Sigmoid colon (tissue), 7 donors: Measurements from ENCODE around the gene ZNF654. TPM values are rescaled to one million over a fixed set of nuclear protein-coding genes. Genes with fewer than 3 reads are reported as not detected.

Source experiments
- DNase-seq: peaks from one replicate; pipeline ENCODE4 v3.0.0-alpha.2; 2019
- H3K27ac ChIP-seq, 4 donors: fragments of 200-600 bp; sonication (generic); one replicate each; pipeline ENCODE4 v1.5.1; 2016 to 2019; ENCODE audit warnings: mild to moderate bottlenecking in 1 of 4
- H3K27me3 ChIP-seq, 3 donors: fragments of 200-600 bp; sonication (generic); one replicate each; pipeline ENCODE4 v1.5.1; 2019; ENCODE audit warnings: mild to moderate bottlenecking in 1 of 3
- H3K36me3 ChIP-seq, 4 donors: fragments of 200-600 bp; sonication (generic); one replicate each; pipeline ENCODE4 v1.5.1; 2016 to 2019
- H3K4me1 ChIP-seq, 4 donors: fragments of 200-600 bp; sonication (generic); one replicate each; pipeline ENCODE4 v1.5.1; 2017 to 2019
- H3K4me3 ChIP-seq, 4 donors: fragments of 200-600 bp; sonication (generic); one replicate each; pipeline ENCODE4 v1.5.1; 2017 to 2019; ENCODE audit warnings: mild to moderate bottlenecking in 2 of 4, moderate library complexity in 1 of 4
- H3K9me3 ChIP-seq, 4 donors: fragments of 200-600 bp in 3 of 4; sonication (generic) in 3 of 4; one replicate each; pipeline versions ENCODE4 v1.5.1 to v1.6.1; 2013 to 2019
- EP300 ChIP-seq, 4 donors: sonication (generic); formaldehyde crosslinking; IDR thresholded peaks; one replicate each; pipeline ENCODE4 v1.6.1; 2017; ENCODE audit warnings: antibody characterized with exemption in 4 of 4
- POLR2A ChIP-seq, 2 donors: fragments of 450-650 bp; IDR thresholded peaks; one replicate each; pipeline ENCODE4 v1.6.1; 2016; ENCODE audit warnings: antibody characterized with exemption in 2 of 2, mild to moderate bottlenecking in 2 of 2, moderate library complexity in 2 of 2
- POLR2AphosphoS5 ChIP-seq, 4 donors: sonication (generic); formaldehyde crosslinking; IDR thresholded peaks; one replicate each; pipeline ENCODE4 v1.6.1; 2017; ENCODE audit warnings: antibody characterized with exemption in 4 of 4
- WGBS, 2 donors: extraction: QIAGEN DNeasy Blood & Tissue Kit; methylation state at CpG; one replicate each; pipeline ENCODE4 v1.1.7; 2013; 5-methylcytosine and 5-hydroxymethylcytosine counted together
- intact Hi-C: fragments of 100-400 bp; cut with DNase I; formaldehyde crosslinking; loops from one replicate; pipeline ENCODE4 v1.15.1; 2023
- polyA plus RNA-seq, 3 donors: library from polyadenylated mRNA; stranded (reverse); fragments of 200-250 nt; gene quantifications; one replicate each; pipeline ENCODE4 v1.2.3, GENCODE V29; 2013
- total RNA-seq, 4 donors: library from RNA; depleted of rRNA; stranded (reverse); fragments of >200 nt; gene quantifications; one replicate each; pipeline ENCODE4 v1.1.0, GENCODE V29; 2016
- TF ChIP-seq, protein P1 (sequence below), 4 experiments: fragments of 450-650 bp in 3 of 4; fragments of 200-600 bp in 1 of 4; IDR thresholded peaks; one replicate each; pipeline ENCODE4 v1.5.1; 2016 to 2019; ENCODE audit warnings: antibody characterized with exemption in 4 of 4, mild to moderate bottlenecking in 3 of 4, moderate library complexity in 2 of 4
- donor health status: healthy with polysubstance abuse.
- donor health status: Bipolar disorder and iron deficiency.
- donor health status: healthy.

ZNF654 gene
- total and polyA plus RNA-seq, 7 donors: 3.0 to 20.2 (median 17.8) TPM

DNA sequence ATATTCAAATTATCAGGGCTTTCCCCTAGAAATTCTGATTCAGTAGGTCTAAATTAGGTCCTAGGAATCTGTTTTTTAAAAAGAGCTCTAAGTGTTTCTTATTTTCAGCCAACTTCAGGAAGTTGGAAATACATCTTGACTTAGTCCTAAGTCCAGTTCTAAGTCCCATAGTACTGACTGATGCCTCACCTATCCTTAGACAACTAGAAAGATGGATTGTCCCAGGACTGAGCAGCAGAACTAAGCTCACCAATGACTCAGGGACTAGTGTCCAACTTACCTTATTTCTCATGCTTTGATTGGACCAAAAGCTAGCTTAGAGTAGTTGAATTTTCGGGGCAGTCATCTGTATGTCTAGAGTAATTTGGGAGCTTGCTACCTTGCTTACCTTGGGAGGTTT, 64.5 kb downstream of the ZNF654 start:
- Histone ChIP-seq H3K4me3 (no peak overlapping the region), H3K27me3 (no peaks in the 10 kb centered on the region), H3K27ac (no peak overlapping the region), H3K36me3 (peaks cover 0 to 5% (median 0%) of the 10 kb centered on the region in 4 donors), H3K9me3 (no peaks in the 10 kb centered on the region), H3K4me1 (no peaks in the 10 kb centered on the region)
- no peak for DNase-seq
- intact Hi-C loops: no loop called here
- TF ChIP-seq EP300 (IDR thresholded peaks at IDR 0.05) (no peak), POLR2AphosphoS5 (IDR thresholded peaks at IDR 0.05) (no peak), POLR2A (IDR thresholded peaks at IDR 0.05) (no peak)
- TF ChIP-seq, protein P1, sequence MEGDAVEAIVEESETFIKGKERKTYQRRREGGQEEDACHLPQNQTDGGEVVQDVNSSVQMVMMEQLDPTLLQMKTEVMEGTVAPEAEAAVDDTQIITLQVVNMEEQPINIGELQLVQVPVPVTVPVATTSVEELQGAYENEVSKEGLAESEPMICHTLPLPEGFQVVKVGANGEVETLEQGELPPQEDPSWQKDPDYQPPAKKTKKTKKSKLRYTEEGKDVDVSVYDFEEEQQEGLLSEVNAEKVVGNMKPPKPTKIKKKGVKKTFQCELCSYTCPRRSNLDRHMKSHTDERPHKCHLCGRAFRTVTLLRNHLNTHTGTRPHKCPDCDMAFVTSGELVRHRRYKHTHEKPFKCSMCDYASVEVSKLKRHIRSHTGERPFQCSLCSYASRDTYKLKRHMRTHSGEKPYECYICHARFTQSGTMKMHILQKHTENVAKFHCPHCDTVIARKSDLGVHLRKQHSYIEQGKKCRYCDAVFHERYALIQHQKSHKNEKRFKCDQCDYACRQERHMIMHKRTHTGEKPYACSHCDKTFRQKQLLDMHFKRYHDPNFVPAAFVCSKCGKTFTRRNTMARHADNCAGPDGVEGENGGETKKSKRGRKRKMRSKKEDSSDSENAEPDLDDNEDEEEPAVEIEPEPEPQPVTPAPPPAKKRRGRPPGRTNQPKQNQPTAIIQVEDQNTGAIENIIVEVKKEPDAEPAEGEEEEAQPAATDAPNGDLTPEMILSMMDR (IDR thresholded peaks at IDR 0.05): no peak
- WGBS, 2 donors: 94 to 95% methylated on average over 1 of the region's 1 CpG

DNA sequence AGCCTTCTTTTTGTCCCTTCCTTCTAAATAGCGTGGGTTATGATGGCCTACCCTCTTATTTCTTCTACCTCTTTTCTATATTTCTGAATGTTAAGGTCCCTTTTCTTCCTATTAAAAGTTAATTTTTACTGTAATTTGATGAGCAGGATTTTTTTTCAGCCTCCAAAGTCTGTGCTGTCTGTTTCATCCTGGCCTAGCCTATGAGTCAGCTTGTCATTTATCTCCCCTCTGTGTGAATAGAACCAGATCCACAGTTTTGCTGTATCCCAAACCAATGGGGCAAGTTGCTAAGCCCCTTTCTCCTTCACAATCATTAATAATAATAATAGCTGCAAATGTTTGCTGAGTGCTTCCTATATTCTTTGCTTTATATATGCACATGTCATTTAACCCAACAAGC, 72.6 kb downstream of the ZNF654 start:
- no peaks in the 10 kb centered on the region for H3K9me3 ChIP-seq
- H3K4me3 ChIP-seq: no peak overlapping the region
- 86 to 95% methylated on average over 1 of the region's 1 CpG for WGBS, 2 donors
- intact Hi-C loops: no loop called here
- H3K27ac ChIP-seq: no peak overlapping the region
- no peak for TF ChIP-seq EP300 (IDR thresholded peaks at IDR 0.05)
- TF ChIP-seq POLR2AphosphoS5 (IDR thresholded peaks at IDR 0.05): no peak
- no peak for TF ChIP-seq POLR2A (IDR thresholded peaks at IDR 0.05)
- TF ChIP-seq, protein P1 (IDR thresholded peaks at IDR 0.05): no peak
- H3K27me3 ChIP-seq: no peaks in the 10 kb centered on the region
- peaks cover 0 to 35% (median 5%) of the 10 kb centered on the region in 4 donors for H3K36me3 ChIP-seq
- DNase-seq: no peak
- peaks cover 0 to 30% (median 10%) of the 10 kb centered on the region in 4 donors for H3K4me1 ChIP-seq

DNA sequence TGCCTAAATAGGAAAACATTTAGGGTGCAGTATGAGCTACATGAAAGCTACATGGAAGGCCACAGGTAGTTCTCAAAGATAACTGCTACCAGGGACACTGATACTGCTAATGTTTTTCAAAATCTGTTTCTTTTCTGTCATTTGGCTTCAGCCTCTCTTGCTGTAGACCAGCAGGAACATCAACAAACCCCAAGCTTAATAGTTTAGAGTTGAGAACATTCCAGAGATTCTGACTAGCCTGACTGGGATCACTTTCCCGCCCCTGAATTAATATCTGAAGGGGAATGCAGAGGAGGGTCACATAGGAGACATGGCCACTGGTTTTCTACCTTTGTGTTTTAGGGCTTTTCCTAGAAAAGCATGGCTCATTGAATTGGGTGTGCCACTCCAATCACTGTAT, 73.8 kb downstream of the ZNF654 start:
- WGBS, 2 donors: 82 to 92% methylated on average over 1 of the region's 1 CpG
- Histone ChIP-seq H3K4me3 (no peak overlapping the region), H3K4me1 (peaks cover 0 to 30% (median 10%) of the 10 kb centered on the region in 4 donors), H3K36me3 (peaks cover 0 to 44% (median 5%) of the 10 kb centered on the region in 4 donors), H3K27ac (no peak overlapping the region), H3K27me3 (no peaks in the 10 kb centered on the region), H3K9me3 (no peaks in the 10 kb centered on the region)
- intact Hi-C loops: no loop called here
- TF ChIP-seq, protein P1 (IDR thresholded peaks at IDR 0.05): no peak
- TF ChIP-seq EP300 (IDR thresholded peaks at IDR 0.05): no peak
- TF ChIP-seq POLR2A (IDR thresholded peaks at IDR 0.05): no peak
- TF ChIP-seq POLR2AphosphoS5 (IDR thresholded peaks at IDR 0.05): no peak
- no peak for DNase-seq

DNA sequence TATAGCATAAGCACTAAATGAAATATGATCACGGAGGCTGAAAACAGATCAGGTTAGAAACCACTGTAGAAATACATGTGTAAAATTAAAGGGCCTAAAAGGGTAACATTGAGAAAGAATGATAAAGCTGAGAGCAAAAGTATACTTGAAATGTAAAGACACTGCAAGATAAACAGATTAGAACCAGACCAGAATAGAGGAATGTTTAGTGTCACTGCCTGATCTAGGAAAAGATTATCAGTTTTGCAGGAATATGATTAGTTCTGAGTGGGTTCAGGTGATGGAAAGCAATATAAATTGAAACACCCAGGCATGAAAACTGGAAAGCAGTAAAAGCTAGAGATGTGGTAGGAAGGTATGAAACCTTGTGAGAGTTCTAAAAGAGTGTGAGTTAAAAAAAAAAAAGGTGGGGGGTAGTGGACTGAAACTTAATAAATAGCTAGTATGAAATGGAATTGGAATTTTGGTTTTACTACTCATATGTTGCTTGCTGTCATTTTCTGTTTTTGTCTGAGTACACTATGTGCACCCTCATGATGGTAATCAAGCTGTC, 74.7 kb downstream of the ZNF654 start:
- intact Hi-C loops: no loop called here
- no peak overlapping the region for H3K27ac ChIP-seq
- H3K4me1 ChIP-seq: peaks cover 0 to 30% (median 10%) of the 10 kb centered on the region in 4 donors
- no peak for DNase-seq
- WGBS, 2 donors: 45 to 46% methylated on average over 1 of the region's 1 CpG
- no peak overlapping the region for H3K4me3 ChIP-seq
- no peaks in the 10 kb centered on the region for H3K27me3 ChIP-seq
- TF ChIP-seq EP300 (IDR thresholded peaks at IDR 0.05): no peak
- H3K9me3 ChIP-seq: no peaks in the 10 kb centered on the region
- H3K36me3 ChIP-seq: peaks cover 0 to 44% (median 5%) of the 10 kb centered on the region in 4 donors

DNA sequence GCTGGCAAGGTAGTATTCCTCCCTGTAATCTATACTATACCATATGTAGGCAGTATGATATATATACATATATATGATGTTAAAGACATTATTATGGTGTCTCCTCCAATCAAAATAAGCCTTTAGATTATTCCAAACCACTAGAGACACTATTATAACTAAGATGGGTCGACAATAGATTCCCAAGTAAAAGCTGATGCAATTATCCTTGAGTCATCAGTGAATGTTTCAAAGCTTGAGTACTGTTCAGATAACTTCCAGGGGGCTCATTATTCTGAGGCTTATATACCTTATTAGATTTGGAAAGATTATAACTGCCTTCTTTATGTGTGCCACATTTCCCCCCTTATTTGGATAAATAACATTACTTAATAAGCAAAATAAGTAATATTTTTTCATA, 78.8 kb downstream of the ZNF654 start:
- DNase-seq: no peak
- Histone ChIP-seq H3K4me3 (no peak overlapping the region), H3K9me3 (no peaks in the 10 kb centered on the region), H3K4me1 (peaks cover 0 to 20% (median 9%) of the 10 kb centered on the region in 4 donors), H3K27me3 (no peaks in the 10 kb centered on the region), H3K36me3 (peaks cover 0 to 54% (median 14%) of the 10 kb centered on the region in 4 donors), H3K27ac (no peak overlapping the region)
- intact Hi-C loops: no loop called here
- TF ChIP-seq POLR2A (IDR thresholded peaks at IDR 0.05) (no peak), POLR2AphosphoS5 (IDR thresholded peaks at IDR 0.05) (no peak), EP300 (IDR thresholded peaks at IDR 0.05) (no peak)
- TF ChIP-seq, protein P1 (IDR thresholded peaks at IDR 0.05): no peak
- 89 to 97% methylated on average over 1 of the region's 1 CpG for WGBS, 2 donors
